Stimulated activated naive CD8-positive, alpha-beta T cell treated with anti-CD3 and anti-CD28 coated beads, Interleukin-15, amount 100 ng/mL, for 72 hours (primary cell): ENCODE data around the gene TAMALIN.
A peak's percentile ranks its signal among the peaks of the same experiment; 100 is the strongest.
"Not testable (repeated sequence)": the region's sequence is repeated elsewhere in the genome, so short reads cannot be mapped to it uniquely, and the experiment has no call there.

Experiments used
- ATAC-seq: fragments of 150-1000 bp; cut with Tn5 transposase; 2 replicates; pipeline ENCODE4 v1.10.0; 2021; ENCODE audit warnings: mild to moderate bottlenecking, moderate library complexity
- DNase-seq, 2 donors: peaks; one replicate each; pipeline ENCODE4 v3.0.0; 2021 to 2022
- H3K27ac Mint-ChIP-seq, 2 donors: one replicate each; pipeline ENCODE4 v1.8.0; 2022; ENCODE audit warnings: mild to moderate bottlenecking in 2 of 2, mixed read lengths in 2 of 2, moderate library complexity in 2 of 2
- H3K27me3 Mint-ChIP-seq: one replicate; pipeline ENCODE4 v1.8.0; 2022; ENCODE audit warnings: mixed read lengths
- H3K4me1 Mint-ChIP-seq: one replicate; pipeline ENCODE4 v1.8.0; 2022; ENCODE audit warnings: mild to moderate bottlenecking, mixed read lengths
- H3K4me3 Mint-ChIP-seq, 2 donors: one replicate each; pipeline ENCODE4 v1.8.0; 2022; ENCODE audit warnings: mild to moderate bottlenecking in 2 of 2, mixed read lengths in 2 of 2, moderate library complexity in 1 of 2
- H3K9me3 Mint-ChIP-seq, 2 donors: one replicate each; pipeline ENCODE4 v1.8.0; 2022; ENCODE audit warnings: mixed read lengths in 2 of 2

The TAMALIN gene

DNA sequence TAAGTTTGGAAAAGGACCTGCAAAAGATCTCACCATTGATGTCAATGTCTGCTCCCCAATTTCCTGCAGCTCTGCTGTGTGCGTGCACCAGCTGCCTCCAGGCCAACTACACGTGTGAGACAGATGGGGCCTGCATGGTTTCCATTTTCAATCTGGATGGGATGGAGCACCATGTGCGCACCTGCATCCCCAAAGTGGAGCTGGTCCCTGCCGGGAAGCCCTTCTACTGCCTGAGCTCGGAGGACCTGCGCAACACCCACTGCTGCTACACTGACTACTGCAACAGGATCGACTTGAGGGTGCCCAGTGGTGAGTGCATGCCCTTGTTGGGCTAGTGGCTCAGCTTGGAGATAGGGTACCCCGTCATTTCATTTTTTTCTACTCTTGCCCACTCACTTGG, 31.6 kb upstream of the TAMALIN start:
- Mint-ChIP-seq H3K4me3 (no peak overlapping the region), H3K9me3 (no peaks in the 10 kb centered on the region), H3K27me3 (no peaks in the 10 kb centered on the region), H3K4me1 (peaks cover 77% of the 10 kb centered on the region), H3K27ac (no peak overlapping the region)
- no peak for ATAC-seq
- no peak for DNase-seq

DNA sequence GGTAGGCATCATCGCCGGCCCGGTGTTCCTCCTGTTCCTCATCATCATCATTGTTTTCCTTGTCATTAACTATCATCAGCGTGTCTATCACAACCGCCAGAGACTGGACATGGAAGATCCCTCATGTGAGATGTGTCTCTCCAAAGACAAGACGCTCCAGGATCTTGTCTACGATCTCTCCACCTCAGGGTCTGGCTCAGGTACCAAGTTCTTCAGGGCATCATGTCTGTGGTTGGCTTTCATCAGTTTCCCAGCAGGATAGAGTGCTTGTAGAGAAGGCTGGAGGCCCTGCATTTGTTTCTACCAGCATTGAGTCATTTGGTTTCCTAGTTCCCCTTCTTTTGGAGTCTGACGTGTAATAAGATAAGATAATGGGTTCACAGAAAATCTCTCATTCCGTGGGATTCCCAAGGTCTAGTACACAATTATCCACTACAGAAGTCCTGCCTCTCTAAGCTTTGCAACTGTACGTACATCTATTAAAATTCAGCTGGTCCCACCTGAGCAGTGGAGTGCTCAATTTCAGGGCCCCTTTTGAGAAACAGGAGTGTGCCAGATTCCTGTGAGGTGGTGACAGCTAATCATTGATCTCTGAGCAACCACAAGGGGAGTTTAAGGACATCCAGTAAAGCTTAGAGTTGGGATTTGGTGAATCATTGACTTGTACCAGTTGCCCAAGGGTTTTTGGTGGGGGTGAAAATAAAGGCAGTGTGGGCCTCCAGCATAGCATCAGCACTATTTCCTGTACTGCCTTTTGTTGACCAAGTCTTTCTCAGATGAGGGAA, 30.2 kb upstream of the TAMALIN start:
- Mint-ChIP-seq H3K27ac (no peak overlapping the region), H3K9me3 (no peaks in the 10 kb centered on the region), H3K27me3 (no peaks in the 10 kb centered on the region), H3K4me3 (no peak overlapping the region), H3K4me1 (peaks cover 71% of the 10 kb centered on the region)
- ATAC-seq (no peak), DNase-seq (no peak)

DNA sequence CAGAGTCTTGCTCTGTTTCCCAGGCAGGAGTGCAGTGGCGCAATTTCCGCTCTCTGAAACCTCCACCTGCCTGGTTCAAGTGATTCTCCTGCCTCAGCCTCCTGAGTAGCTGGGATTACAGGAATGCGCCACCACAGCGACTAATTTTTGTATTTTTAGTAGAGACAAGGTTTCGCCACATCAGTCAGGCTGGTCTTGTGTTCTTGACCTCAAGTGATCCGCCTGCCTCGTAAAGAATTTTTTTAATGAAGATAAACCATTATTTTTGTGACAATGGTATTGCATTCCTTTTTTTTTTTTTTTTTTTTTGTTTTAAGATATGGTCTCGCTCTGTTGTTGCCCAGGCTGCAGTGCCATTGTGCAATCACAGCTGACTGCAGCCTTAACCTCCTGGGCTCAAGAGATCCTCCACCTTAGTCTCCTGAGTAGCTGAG, 29.4 kb upstream of the TAMALIN start:
- Mint-ChIP-seq H3K4me3 (no peak overlapping the region), H3K4me1 (peaks cover 63% of the 10 kb centered on the region), H3K9me3 (no peaks in the 10 kb centered on the region), H3K27me3 (no peaks in the 10 kb centered on the region), H3K27ac (no peak overlapping the region)
- DNase-seq, result no peak
- no peak for ATAC-seq

- H3K4me1 Mint-ChIP-seq, result peaks cover 43% of the 10 kb centered on the region
- ATAC-seq, result not testable (repeated sequence)
Observed at GRCh38 chr12:51979306-51979705, 27.4 kb upstream of the TAMALIN start.

DNA sequence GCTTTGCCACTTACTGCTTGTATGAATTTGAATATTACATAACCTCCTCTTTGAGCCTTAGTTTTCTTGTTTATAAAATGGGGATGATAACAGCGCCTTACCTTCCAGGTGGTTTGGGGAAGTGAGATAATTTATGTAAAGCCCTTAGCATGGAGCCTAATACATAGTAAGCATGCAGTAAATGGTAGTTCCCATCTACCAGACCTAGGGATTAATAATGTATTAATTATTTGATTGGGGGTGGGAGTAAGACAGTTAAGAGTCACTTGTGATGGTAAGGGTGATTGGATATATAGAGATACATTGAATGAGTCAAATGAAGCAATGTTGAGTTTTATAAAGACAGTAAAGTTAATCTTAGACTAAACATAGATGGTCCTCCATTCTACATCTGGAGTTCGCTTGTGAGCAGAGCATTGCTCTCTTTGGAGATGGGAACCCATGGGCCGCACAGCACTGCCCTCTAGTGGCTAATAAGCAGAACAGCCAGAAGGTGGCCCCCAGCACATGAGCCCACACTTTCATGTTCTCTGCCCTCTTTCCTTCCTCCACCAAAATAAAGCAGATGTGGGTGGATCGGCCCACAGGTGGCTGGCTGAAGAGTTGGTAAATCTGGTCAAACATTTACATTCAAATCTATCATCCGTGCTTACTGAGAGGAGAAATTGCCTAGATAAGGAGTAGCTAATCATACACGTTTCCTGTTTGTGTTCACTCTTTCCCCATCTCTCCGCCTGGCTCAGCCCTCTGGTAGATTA, 26.5 kb upstream of the TAMALIN start:
- ATAC-seq (peak; percentile 95), DNase-seq (peak; percentile 61 to 69)
- Mint-ChIP-seq H3K27me3 (no peaks in the 10 kb centered on the region), H3K27ac (peak overlapping the region in 1 of 2 donors; percentile 80), H3K4me3 (no peak overlapping the region), H3K9me3 (no peaks in the 10 kb centered on the region), H3K4me1 (peaks cover 34% of the 10 kb centered on the region)

More at GRCh38 chr12:51979306-51979705, 27.4 kb upstream of the TAMALIN start:
- DNase-seq, H3K27me3 Mint-ChIP-seq, H3K27ac Mint-ChIP-seq, H3K4me3 Mint-ChIP-seq, H3K9me3 Mint-ChIP-seq: not testable (repeated sequence)

GRCh38 chr12:51980809-51981127, 26.0 kb upstream of the TAMALIN start:
- no peaks in the 10 kb centered on the region for H3K9me3 Mint-ChIP-seq
- H3K27ac Mint-ChIP-seq, result no peak overlapping the region
- ATAC-seq (no peak), DNase-seq (no peak)
- no peaks in the 10 kb centered on the region for H3K27me3 Mint-ChIP-seq
- no peak overlapping the region for H3K4me3 Mint-ChIP-seq
- H3K4me1 Mint-ChIP-seq, result peaks cover 29% of the 10 kb centered on the region

- DNase-seq (no peak), ATAC-seq (no peak)
- Mint-ChIP-seq H3K4me3 (no peak overlapping the region), H3K9me3 (no peaks in the 10 kb centered on the region), H3K4me1 (peaks cover 13% of the 10 kb centered on the region), H3K27ac (no peak overlapping the region), H3K27me3 (no peaks in the 10 kb centered on the region)
Observed at GRCh38 chr12:51984657-51985056, 22.1 kb upstream of the TAMALIN start.

GRCh38 chr12:51985154-51985835, 21.5 kb upstream of the TAMALIN start:
- no peak for ATAC-seq
- no peak overlapping the region for H3K27ac Mint-ChIP-seq
- H3K27me3 Mint-ChIP-seq, result no peaks in the 10 kb centered on the region
- H3K4me3 Mint-ChIP-seq, result no peak overlapping the region
- peaks cover 6% of the 10 kb centered on the region for H3K4me1 Mint-ChIP-seq
- H3K9me3 Mint-ChIP-seq, result no peaks in the 10 kb centered on the region
- no peak for DNase-seq

DNA sequence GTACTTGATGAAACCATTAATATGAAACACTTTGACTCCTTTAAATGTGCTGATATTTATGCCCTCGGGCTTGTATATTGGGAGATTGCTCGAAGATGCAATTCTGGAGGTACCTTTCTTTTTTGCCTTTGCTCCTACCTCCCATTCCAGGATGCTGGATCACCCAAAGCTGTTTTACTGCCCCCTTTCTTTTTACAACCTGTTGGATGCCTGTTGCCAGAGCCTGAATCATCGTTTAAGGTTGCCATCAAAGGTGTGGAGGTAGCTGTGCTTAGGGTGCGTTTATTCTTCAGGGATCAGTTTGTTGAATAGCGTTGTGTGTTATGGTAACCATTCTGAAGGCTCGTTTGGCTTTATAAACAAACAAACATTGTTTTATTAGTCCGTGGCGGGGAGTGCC, 19.9 kb upstream of the TAMALIN start:
- ATAC-seq (no peak), DNase-seq (no peak)
- Mint-ChIP-seq H3K9me3 (no peaks in the 10 kb centered on the region), H3K27me3 (no peaks in the 10 kb centered on the region), H3K4me3 (no peak overlapping the region), H3K4me1 (no peaks in the 10 kb centered on the region), H3K27ac (no peak overlapping the region)

DNA sequence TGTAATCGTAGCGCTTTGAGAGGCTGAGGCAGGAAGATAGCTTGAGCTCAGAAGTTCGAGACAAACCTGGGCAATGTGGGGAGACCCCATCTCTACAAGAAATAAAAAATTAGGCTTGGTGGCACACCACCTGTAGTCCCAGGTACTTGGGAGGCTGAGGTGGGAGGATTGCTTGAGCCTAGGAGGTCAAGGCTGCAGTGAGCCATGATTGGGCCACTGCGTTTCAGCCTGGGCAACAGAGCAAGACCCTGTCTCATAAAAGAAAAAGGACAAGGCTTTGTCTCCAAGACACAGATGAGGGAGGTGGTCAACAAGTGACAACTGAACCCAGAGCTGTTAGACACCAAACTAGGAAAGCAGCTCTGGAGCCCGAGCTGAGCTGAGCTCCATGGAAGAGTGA, 14.5 kb upstream of the TAMALIN start:
- peaks cover 6% of the 10 kb centered on the region for H3K4me1 Mint-ChIP-seq
- H3K27me3 Mint-ChIP-seq, result no peaks in the 10 kb centered on the region
- H3K4me3 Mint-ChIP-seq, result no peak overlapping the region
- H3K27ac Mint-ChIP-seq, result peak overlapping the region; percentile 0 to 45
- ATAC-seq (no peak), DNase-seq (no peak)
- no peaks in the 10 kb centered on the region for H3K9me3 Mint-ChIP-seq

GRCh38 chr12:51994539-51994820, 12.3 kb upstream of the TAMALIN start:
- Mint-ChIP-seq H3K4me1 (peaks cover 9% of the 10 kb centered on the region), H3K4me3 (no peak overlapping the region), H3K27me3 (no peaks in the 10 kb centered on the region), H3K27ac (peak overlapping the region in 1 of 2 donors; percentile 59), H3K9me3 (no peaks in the 10 kb centered on the region)
- no peak for ATAC-seq
- DNase-seq, result no peak

- ATAC-seq (no peak), DNase-seq (no peak)
- H3K4me3 Mint-ChIP-seq, result no peak overlapping the region
- H3K4me1 Mint-ChIP-seq, result peaks cover 11% of the 10 kb centered on the region
- no peak overlapping the region for H3K27ac Mint-ChIP-seq
- no peaks in the 10 kb centered on the region for H3K9me3 Mint-ChIP-seq
- no peaks in the 10 kb centered on the region for H3K27me3 Mint-ChIP-seq
Observed at GRCh38 chr12:51994959-51995358, 11.8 kb upstream of the TAMALIN start.

DNA sequence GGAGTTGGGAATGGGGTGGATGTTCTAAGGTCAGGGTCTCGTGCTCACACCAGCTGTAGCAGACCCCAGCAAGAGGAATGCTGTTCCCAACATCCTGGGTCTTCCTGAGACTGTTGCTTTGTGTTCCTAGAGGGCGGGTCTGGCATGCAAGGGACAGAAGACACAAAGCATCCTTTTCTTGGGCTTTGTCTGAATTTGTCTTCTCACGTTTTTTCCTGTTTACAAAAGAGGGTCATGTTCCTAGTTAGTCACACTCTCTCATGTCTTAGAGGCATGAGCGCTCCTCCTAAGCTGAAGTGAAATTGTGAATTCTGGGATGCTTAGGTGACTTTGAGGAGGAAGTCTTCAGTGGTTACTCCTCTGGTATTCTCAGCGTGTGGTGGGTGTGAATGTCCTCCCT, 9.6 kb upstream of the TAMALIN start:
- no peak overlapping the region for H3K27ac Mint-ChIP-seq
- H3K27me3 Mint-ChIP-seq, result no peaks in the 10 kb centered on the region
- ATAC-seq, result no peak
- DNase-seq, result no peak
- H3K9me3 Mint-ChIP-seq, result no peaks in the 10 kb centered on the region
- H3K4me1 Mint-ChIP-seq, result peaks cover 11% of the 10 kb centered on the region
- no peak overlapping the region for H3K4me3 Mint-ChIP-seq

- no peak for DNase-seq
- no peaks in the 10 kb centered on the region for H3K9me3 Mint-ChIP-seq
- ATAC-seq, result no peak
- H3K27ac Mint-ChIP-seq, result no peak overlapping the region
- H3K27me3 Mint-ChIP-seq, result peaks cover 14% of the 10 kb centered on the region
- no peak overlapping the region for H3K4me3 Mint-ChIP-seq
- peaks cover 28% of the 10 kb centered on the region for H3K4me1 Mint-ChIP-seq
Observed at GRCh38 chr12:52003016-52003550, 3.7 kb upstream of the TAMALIN start.

GRCh38 chr12:52003591-52003990, 3.2 kb upstream of the TAMALIN start:
- H3K27ac Mint-ChIP-seq, result no peak overlapping the region

More at GRCh38 chr12:52003591-52003990, 3.2 kb upstream of the TAMALIN start:
- ATAC-seq (no peak), DNase-seq (no peak)
- peaks cover 33% of the 10 kb centered on the region for H3K4me1 Mint-ChIP-seq
- peaks cover 14% of the 10 kb centered on the region for H3K27me3 Mint-ChIP-seq
- no peaks in the 10 kb centered on the region for H3K9me3 Mint-ChIP-seq
- H3K4me3 Mint-ChIP-seq, result no peak overlapping the region
